ENCODE measurements around the gene HVCN1.

- TF ChIP-seq EP300 (IDR thresholded peaks at IDR 0.05) (no peak), JUNB (IDR thresholded peaks at IDR 0.05) (no peak), RFX5 (IDR thresholded peaks at IDR 0.05) (no peak), RCOR1 (IDR thresholded peaks at IDR 0.05; ENCODE audit: low read depth, low read length) (no peak), SREBF2 (IDR thresholded peaks at IDR 0.05) (no peak), CTCF (IDR thresholded peaks at IDR 0.05) (no peak), POLR2A (IDR thresholded peaks at IDR 0.05; ENCODE audit: low read length) (no peak)
Measured at GRCh38 chr12:110688446-110689280, at the start of gene HVCN1.
